C4-2B (cell line): ENCODE data around the gene CD99L2.

Experiments used
- H3K27ac ChIP-seq: fragments of 450-650 bp; 2 replicates; pipeline ENCODE4 v1.5.1; 2017
- CTCF ChIP-seq: fragments of 450-650 bp; conservative IDR thresholded peaks from 2 replicates; pipeline ENCODE4 v1.5.1; 2017; ENCODE audit warnings: mild to moderate bottlenecking
- ZFX ChIP-seq: fragments of 450-650 bp; IDR thresholded peaks from 2 replicates; pipeline ENCODE4 v1.6.1; 2017

Gene CD99L2

GRCh38 chrX:150771116-150771515 is 127.4 kb downstream of the CD99L2 start:
- no peak for TF ChIP-seq ZFX
- TF ChIP-seq CTCF: no peak

GRCh38 chrX:150770623-150771022 is 127.8 kb downstream of the CD99L2 start:
- TF ChIP-seq CTCF (no peak), ZFX (no peak)
- no peak overlapping the region for H3K27ac ChIP-seq

More at GRCh38 chrX:150771116-150771515, 127.4 kb downstream of the CD99L2 start:
- H3K27ac ChIP-seq: no peak overlapping the region

- no peak overlapping the region for H3K27ac ChIP-seq
- TF ChIP-seq CTCF: no peak
- TF ChIP-seq ZFX: no peak
Observed at GRCh38 chrX:150769408-150769807, 129.1 kb downstream of the CD99L2 start.

- TF ChIP-seq ZFX (no peak), CTCF (no peak)
- no peak overlapping the region for H3K27ac ChIP-seq
Observed at GRCh38 chrX:150768580-150769190, 129.8 kb downstream of the CD99L2 start.

- no peak overlapping the region for H3K27ac ChIP-seq
- TF ChIP-seq ZFX (no peak), CTCF (no peak)
Observed at GRCh38 chrX:150768132-150768485, 130.4 kb downstream of the CD99L2 start.

GRCh38 chrX:150767475-150768131 is 130.9 kb downstream of the CD99L2 start:
- TF ChIP-seq ZFX (no peak), CTCF (no peak)
- H3K27ac ChIP-seq: no peak overlapping the region

GRCh38 chrX:150767045-150767395 is 131.4 kb downstream of the CD99L2 start:
- H3K27ac ChIP-seq: no peak overlapping the region
- TF ChIP-seq CTCF (no peak), ZFX (no peak)
